HL-60/S4 treated with phorbol 12-myristate 13-acetate at 8.2 ng/mL for 4 days and 3 days (cell line): Measurements from ENCODE around the gene CD300LD.

Source experiments
- in situ Hi-C: fragments of 300-500 bp; cut with MboI; formaldehyde crosslinking; loops from 2 replicates; pipeline ENCODE4 v1.15.0; 2022; ENCODE audit warnings: low sequenced_read_pairs

CD300LD gene

GRCh38 chr17:74607221-74607620 lies 15.1 kb upstream of the CD300LD start:
- in situ Hi-C loops, result no loop called here

- in situ Hi-C loops, result no loop called here
Observed at GRCh38 chr17:74606050-74606449, 14.0 kb upstream of the CD300LD start.

DNA sequence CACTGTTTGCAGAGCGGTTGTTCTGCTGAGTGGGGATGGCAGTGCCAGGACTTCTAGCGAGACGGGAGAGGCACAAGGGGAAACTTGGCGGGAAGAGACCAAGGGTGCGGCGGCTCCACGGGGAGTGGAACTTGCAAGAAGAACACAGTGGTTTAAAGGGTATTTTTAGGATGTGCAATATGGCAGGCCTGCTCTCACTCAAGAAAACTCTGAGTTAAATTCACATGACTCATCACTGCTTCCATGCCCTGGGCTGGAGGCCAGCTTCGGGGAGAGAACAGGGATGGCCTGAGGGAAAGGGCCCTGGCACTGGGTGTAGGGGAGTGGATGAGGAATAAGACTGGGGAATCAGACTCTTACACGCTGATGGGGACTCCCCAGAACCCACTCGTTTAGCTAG lies 13.3 kb upstream of the CD300LD start:
- in situ Hi-C loops, result no loop called here

GRCh38 chr17:74604761-74605160 lies 12.7 kb upstream of the CD300LD start:
- in situ Hi-C loops, result no loop called here

DNA sequence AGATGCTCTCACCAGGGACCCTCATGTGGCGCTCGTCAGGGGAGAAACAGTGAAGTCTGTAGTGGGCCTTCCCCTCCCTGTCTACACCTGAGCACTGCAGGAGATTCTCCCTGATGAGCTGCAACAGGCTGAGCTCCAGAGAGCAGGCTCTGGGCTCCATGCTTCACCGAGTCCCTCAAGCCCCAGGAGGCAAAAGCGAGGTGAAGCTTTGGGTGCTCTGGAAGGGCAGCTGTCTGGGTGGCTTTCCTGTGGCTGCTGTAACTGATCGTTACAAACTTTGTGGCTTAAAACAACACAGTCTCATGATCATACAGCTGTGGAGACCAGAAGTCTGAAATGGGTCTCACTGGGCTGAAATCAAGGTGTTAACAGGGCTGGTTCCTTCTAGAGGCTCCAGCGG lies 12.1 kb upstream of the CD300LD start:
- in situ Hi-C loops, result no loop called here

- in situ Hi-C loops, result no loop called here
Observed at GRCh38 chr17:74603746-74604145, 11.7 kb upstream of the CD300LD start.

- in situ Hi-C loops, result no loop called here
Observed at GRCh38 chr17:74603037-74603635, 11.1 kb upstream of the CD300LD start.

DNA sequence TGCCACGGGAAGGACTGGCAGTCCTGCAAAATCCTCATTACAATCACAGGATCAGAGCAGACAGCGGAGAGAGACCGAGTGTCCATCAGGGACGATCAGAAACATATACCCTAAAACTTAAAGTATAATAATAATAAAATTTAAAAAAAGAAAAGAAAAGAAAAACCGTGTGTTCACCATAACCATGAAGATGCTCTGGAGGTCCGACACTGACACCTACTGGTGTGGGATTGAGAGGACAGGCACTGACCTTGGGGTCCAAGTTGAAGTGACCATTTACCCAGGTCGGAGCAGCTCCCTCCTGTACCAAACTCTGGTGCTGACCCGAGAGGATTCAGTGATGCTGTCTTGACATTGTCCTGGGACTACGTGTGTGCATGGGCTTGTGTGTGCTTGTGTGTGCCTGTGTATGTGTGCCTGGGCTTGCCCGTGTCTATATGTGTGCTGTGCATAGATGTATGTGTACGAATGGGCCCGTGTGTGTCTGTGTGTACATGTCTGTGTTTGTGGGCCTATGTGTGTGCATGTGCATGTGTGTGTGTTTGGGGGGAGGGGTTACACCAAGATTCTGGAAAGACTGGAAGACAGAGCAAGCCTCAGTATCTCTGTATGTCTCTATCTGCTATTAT lies 10.0 kb upstream of the CD300LD start:
- in situ Hi-C loops, result no loop called here

- in situ Hi-C loops, result no loop called here
Observed at GRCh38 chr17:74599448-74599939, 7.4 kb upstream of the CD300LD start.

DNA sequence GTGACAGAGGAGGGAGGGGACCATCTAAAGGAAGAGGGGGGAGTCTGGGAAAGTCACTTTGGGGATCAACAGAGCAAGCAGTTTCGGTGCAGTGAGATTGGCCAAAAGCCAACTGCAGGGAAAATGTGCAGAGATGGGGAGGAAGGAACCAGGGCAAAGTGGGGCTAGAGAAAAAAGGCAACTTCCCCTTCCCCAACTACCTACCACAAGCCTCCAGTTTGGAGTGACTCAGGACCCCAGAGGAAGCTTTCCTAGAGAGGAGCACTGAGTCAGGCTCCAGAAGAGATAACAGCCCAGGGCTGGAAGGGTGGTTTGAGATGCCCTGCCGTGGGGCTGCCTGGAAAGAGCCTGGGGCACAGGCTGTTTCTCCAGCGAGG lies 6.9 kb upstream of the CD300LD start:
- in situ Hi-C loops, result no loop called here

DNA sequence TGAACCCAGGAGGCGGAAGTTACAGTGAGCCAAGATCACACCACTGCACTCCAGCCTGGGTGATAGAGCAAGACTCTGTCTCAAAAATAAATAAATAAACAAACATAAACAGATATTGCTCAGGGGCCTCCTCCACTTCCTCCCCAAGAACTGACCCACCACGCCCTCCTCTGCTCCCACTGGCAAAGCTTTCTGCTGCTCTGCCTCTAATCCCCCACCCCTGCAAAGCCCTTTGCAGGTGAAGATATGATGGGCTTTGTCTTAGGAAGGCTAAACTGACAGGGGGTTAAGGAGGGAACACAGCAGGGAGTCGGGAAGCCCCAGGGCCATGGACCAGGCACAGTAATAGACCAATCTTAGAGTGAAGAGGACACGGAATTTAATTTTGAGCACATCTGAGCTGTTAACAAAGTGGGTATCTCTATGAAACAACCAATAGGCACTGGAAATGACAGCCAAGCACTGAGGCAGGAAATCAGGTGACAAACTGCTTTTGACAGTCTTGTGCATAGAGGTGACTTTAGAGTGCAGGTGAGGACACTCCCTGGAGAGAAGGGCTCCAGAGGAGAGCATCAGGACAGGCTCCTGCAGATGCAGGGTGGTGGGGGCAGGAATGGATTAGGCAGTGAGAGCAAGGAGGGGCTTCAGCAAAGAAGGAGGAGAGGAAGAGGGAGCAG lies 6.4 kb upstream of the CD300LD start:
- in situ Hi-C loops, result no loop called here

DNA sequence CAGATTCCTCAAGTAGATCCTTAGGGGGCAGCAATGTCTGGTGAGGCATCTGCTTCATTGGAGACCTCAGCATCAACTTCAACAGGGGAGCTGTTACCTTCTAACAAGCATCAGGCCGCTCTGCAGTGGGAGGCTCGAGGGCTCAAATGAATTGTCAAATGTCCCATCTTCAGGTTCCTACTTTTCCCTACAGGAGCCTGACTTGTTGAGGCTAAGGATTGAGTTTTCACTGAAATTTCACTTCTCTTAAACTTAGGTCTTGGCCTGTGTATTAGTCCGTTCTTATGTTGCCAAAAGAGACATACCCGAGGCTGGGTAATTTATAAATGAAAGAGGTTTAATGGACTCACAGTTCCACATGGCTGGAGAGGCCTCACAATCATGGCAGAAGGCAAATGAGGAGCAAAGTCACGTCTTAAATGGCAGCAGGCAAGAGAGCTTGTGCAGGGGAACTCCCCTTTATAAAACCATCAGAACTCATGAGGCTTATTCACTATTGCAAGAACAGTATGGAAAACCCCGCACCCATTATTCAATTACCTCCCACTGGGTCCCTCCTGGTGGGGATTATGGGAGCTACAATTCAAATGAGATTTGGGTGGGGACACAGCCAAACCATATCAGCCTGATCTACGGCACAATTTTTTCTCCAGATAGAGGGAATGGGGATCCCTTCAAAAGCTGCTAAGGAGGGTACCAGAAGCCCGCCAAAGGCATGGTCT lies 5.1 kb upstream of the CD300LD start:
- in situ Hi-C loops, result no loop called here

GRCh38 chr17:74595037-74595750 lies 3.1 kb upstream of the CD300LD start:
- in situ Hi-C loops, result no loop called here

DNA sequence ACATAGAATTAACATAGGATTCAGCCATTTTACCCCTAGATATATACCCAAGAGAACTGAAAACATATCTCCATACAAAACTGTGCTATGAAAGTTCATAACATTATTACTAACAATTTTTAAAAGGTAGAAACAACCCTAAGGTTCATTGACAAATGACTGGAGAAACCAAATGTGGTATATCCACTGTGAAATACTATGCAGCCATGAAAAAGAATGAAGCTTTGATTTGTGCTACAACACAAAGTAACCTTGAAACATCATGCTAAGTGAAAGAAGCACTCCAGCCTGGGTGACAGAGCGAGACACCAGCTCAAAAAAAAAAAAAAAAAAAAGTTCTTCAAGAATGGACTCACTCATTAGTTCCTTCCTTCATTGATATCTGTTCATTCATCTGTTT lies 580 bp downstream of the CD300LD start:
- in situ Hi-C loops, result no loop called here

- in situ Hi-C loops, result no loop called here
Observed at GRCh38 chr17:74585711-74586110, 6.4 kb downstream of the CD300LD start.

GRCh38 chr17:74584292-74585060 lies 7.6 kb downstream of the CD300LD start:
- in situ Hi-C loops, result no loop called here

GRCh38 chr17:74582633-74583032 lies 9.4 kb downstream of the CD300LD start:
- in situ Hi-C loops, result no loop called here

DNA sequence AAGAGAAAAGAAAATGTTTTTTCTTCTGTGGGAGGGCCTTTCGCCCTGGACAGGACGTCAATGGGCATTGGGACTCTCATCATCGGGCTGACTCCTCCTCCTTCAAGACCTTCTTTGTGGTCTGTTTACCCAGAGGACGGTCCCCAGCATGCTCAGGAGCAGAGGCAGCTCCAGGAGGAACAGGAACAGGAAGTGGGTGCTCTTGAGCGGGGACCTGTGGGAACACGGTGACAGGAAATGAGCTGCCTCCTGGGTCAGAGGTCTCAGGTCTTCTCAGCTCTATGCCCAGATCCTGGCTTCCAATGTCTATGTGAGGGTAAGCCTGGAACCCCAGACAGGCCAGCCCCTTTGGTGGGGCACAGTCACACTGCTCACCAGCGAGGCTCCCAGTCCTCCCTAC lies 12.2 kb downstream of the CD300LD start:
- in situ Hi-C loops, result no loop called here

DNA sequence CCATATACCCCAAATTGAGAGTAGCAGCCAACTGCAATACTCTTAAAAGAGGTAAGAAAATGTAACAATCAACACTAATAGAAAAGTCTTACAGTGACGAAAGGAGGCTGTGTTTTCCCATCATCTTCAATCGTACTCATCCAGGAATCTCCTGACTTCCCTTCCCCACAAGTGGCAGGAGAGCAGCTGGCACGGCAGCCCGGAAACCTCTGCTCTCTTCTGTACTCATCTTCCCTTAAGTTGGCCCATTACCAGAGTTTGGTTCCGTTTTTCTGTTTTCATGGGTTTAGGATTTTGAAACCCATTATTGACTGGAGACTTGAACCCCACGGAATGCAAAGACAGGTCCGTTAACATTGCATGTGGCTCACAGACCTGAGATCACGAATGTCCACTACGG lies 13.1 kb downstream of the CD300LD start:
- in situ Hi-C loops, result no loop called here

DNA sequence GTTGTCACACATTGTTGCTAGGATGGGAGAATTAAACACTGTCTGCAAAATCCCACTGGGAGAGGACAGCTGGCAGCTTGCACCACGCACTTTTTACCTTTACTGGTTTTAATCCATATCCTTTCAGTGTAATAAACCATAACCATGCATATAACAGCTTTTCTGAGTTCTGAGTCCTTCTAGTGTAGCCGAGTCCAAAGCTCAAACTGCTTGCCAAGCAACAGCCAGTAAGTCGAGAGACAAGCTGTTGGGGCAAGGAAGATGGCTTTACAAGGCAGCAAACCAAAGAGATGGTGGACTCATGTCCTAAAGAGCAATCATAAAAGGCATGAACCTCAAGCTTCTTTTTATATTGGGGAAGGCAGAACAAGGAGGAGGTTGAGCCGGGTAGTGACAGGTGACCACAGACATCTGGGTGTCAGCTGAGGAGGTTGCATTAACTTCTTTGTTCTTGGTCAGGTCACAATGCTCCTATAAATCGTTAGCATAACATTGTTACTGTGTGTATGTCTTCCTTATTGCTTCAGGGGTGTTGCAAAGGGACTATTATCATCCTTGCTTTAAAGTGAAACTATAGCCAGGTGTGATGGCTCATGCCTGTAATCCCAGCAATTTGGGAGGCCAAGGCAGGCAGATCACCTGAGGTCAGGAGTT lies 17.5 kb downstream of the CD300LD start:
- in situ Hi-C loops, result no loop called here
